GM21576 (cell line): Measurements from ENCODE around the gene ELP5.
A peak's percentile ranks its signal among the peaks of the same experiment; 100 is the strongest.

Experiments used
- ATAC-seq: cut with Tn5 transposase; IDR thresholded peaks from one replicate; pipeline ENCODE4 v1.9.1; 2021; ENCODE audit warnings: mild to moderate bottlenecking, moderate library complexity; ENCODE audit not compliant: unreplicated experiment

The ELP5 gene

GRCh38 chr17:7251661-7252175 lies 297 bp upstream of the ELP5 start, which contains the start of gene CTDNEP1:
Gene CTDNEP1, minus strand, starts transcription at chr17:7251734. Its CDS starts 438 bp downstream, at chr17:7251296.
- peak; percentile 76 for ATAC-seq

GRCh38 chr17:7253082-7253481 lies 1.1 kb downstream of the ELP5 start:
- ATAC-seq = no peak

- no peak for ATAC-seq
Measured at GRCh38 chr17:7254511-7254910, 2.5 kb downstream of the ELP5 start.

- no peak for ATAC-seq
Measured at GRCh38 chr17:7256766-7257456, 4.9 kb downstream of the ELP5 start.

GRCh38 chr17:7258731-7259554 lies 6.9 kb downstream of the ELP5 start:
- no peak for ATAC-seq

GRCh38 chr17:7259555-7259889 lies 7.5 kb downstream of the ELP5 start:
- ATAC-seq = no peak

- no peak for ATAC-seq
Measured at GRCh38 chr17:7260151-7260550, 8.1 kb downstream of the ELP5 start.

GRCh38 chr17:7260651-7261378 lies 8.8 kb downstream of the ELP5 start:
- no peak for ATAC-seq

GRCh38 chr17:7261379-7262191 lies 9.6 kb downstream of the ELP5 start:
- ATAC-seq = no peak

GRCh38 chr17:7262192-7262934 lies 10.3 kb downstream of the ELP5 start, which contains the start of gene CLDN7:
Gene CLDN7, minus strand, starts transcription at chr17:7262478. Its CDS starts 435 bp downstream, at chr17:7262043.
- ATAC-seq = no peak

- no peak for ATAC-seq
Measured at GRCh38 chr17:7262935-7263800, 11.2 kb downstream of the ELP5 start.

- no peak for ATAC-seq
Measured at GRCh38 chr17:7263801-7264078, 11.7 kb downstream of the ELP5 start.

GRCh38 chr17:7266784-7267183 lies 14.8 kb downstream of the ELP5 start:
- ATAC-seq = no peak

- no peak for ATAC-seq
Measured at GRCh38 chr17:7279448-7279847, 27.4 kb downstream of the ELP5 start.

- no peak for ATAC-seq
Measured at GRCh38 chr17:7280519-7281073, 28.6 kb downstream of the ELP5 start.

- ATAC-seq = peak; percentile 59
Measured at GRCh38 chr17:7281074-7281952, 29.3 kb downstream of the ELP5 start, which contains the start of gene SLC2A4. Gene SLC2A4, plus strand, starts transcription at chr17:7281718. Its CDS starts 217 bp downstream, at chr17:7281935.

GRCh38 chr17:7281953-7282751 lies 30.1 kb downstream of the ELP5 start:
- ATAC-seq = no peak
